Endodermal cell (in vitro differentiated cells): ENCODE measurements around the gene ANKS1B. TPM values are rescaled to one million over a fixed set of nuclear protein-coding genes. Genes with fewer than 3 reads are reported as not detected.

Experiments used
- DNase-seq: peaks from one replicate; pipeline ENCODE4 v3.0.0-alpha.2; 2017
- H3K27ac ChIP-seq: 2 replicates; pipeline ENCODE4 v1.5.1; 2013; ENCODE audit warnings: mild to moderate bottlenecking, low read depth, low read length, moderate library complexity
- H3K27me3 ChIP-seq: 2 replicates; pipeline ENCODE4 v1.6.1; 2013; ENCODE audit warnings: mild to moderate bottlenecking, low read length, moderate library complexity; ENCODE audit not compliant: insufficient read depth, control insufficient read depth, poor library complexity, severe bottlenecking
- H3K36me3 ChIP-seq: 2 replicates; pipeline ENCODE4 v1.7.0; 2013; ENCODE audit warnings: mild to moderate bottlenecking, low read length, moderate library complexity; ENCODE audit not compliant: control insufficient read depth, insufficient read depth
- H3K4me1 ChIP-seq: one replicate; pipeline ENCODE4 v1.7.0; 2013; ENCODE audit warnings: low read length; ENCODE audit not compliant: control insufficient read depth, insufficient read depth
- H3K4me3 ChIP-seq: 2 replicates; pipeline ENCODE4 v1.5.1; 2013; ENCODE audit warnings: mild to moderate bottlenecking, low read length, moderate library complexity
- H3K9ac ChIP-seq: 2 replicates; pipeline ENCODE4 v1.6.1; 2013; ENCODE audit warnings: mild to moderate bottlenecking, low read length, moderate library complexity; ENCODE audit not compliant: poor library complexity, severe bottlenecking; ENCODE audit errors: extremely low read depth
- H3K9me3 ChIP-seq: 2 replicates; pipeline ENCODE4 v1.6.1; 2013; ENCODE audit warnings: mild to moderate bottlenecking, low read length, moderate library complexity; ENCODE audit not compliant: control insufficient read depth
- H3K27ac Mint-ChIP-seq: 2 replicates; pipeline ENCODE4 v1.8.0; 2020; ENCODE audit warnings: mixed read lengths
- H3K27me3 Mint-ChIP-seq: 2 replicates; pipeline ENCODE4 v1.8.0; 2021; ENCODE audit warnings: mild to moderate bottlenecking, mixed read lengths; ENCODE audit not compliant: insufficient read depth
- H3K36me3 Mint-ChIP-seq: 2 replicates; pipeline ENCODE4 v1.8.0; 2020; ENCODE audit warnings: low read depth, mixed read lengths
- H3K4me1 Mint-ChIP-seq: 2 replicates; pipeline ENCODE4 v1.8.0; 2020; ENCODE audit warnings: mixed read lengths
- H3K4me3 Mint-ChIP-seq: 2 replicates; pipeline ENCODE4 v1.8.0; 2020; ENCODE audit warnings: mild to moderate bottlenecking, moderate library complexity, mixed read lengths
- H3K9me3 Mint-ChIP-seq: 2 replicates; pipeline ENCODE4 v1.8.0; 2020; ENCODE audit warnings: mild to moderate bottlenecking, mixed read lengths
- CTCF ChIP-seq: fragments of 200-600 bp; sonication (generic); conservative IDR thresholded peaks from 2 replicates; pipeline ENCODE4 v1.5.0; 2021; ENCODE audit warnings: antibody characterized with exemption, mild to moderate bottlenecking
- WGBS, 2 experiments: methylation state at CpG; one replicate each; pipeline versions ENCODE4 v1.1.5 to v1.1.7; 2013; ENCODE audit warnings: missing lambda C conversion rate in 2 of 2, mixed read lengths in 1 of 2; ENCODE audit not compliant: insufficient coverage in 1 of 2, insufficient read length in 1 of 2; 5-methylcytosine and 5-hydroxymethylcytosine counted together
- total RNA-seq, 2 donors: library from RNA; stranded (reverse); fragmentation: NEBNext Ultra II Directional in 1 of 2; extraction: Animal tissue kit (Norgen Biotek cat#: 25700) in 1 of 2; gene quantifications; 2 replicates in 1 of 2; 3 replicates in 1 of 2; pipeline ENCODE4 v1.2.1, GENCODE V29; 2021

Gene ANKS1B
- total RNA-seq, 2 donors from 2014 or later, result 28.5 to 65.8 TPM

- H3K27ac Mint-ChIP-seq, result no peak overlapping the region
- DNase-seq, result no peak
These were observed 456.3 kb downstream of the ANKS1B start for GRCh38 chr12:99528478-99528877.

GRCh38 chr12:99523853-99524252, 460.9 kb downstream of the ANKS1B start:
- no peak for DNase-seq
- Histone ChIP-seq H3K27ac (no peak overlapping the region), H3K4me1 (peaks cover 4% of the 10 kb centered on the region), H3K4me3 (no peak overlapping the region), H3K9me3 (no peaks in the 10 kb centered on the region), H3K36me3 (no peaks in the 10 kb centered on the region), H3K9ac (no peak overlapping the region), H3K27me3 (no peaks in the 10 kb centered on the region)
- no peaks in the 10 kb centered on the region for H3K36me3 Mint-ChIP-seq
- H3K4me1 Mint-ChIP-seq, result peaks cover 7% of the 10 kb centered on the region
- 90 to 92% methylated on average over 2 of the region's 2 CpGs for WGBS, 2 experiments
- TF ChIP-seq CTCF, result no peak
- no peak overlapping the region for H3K27ac Mint-ChIP-seq
- no peaks in the 10 kb centered on the region for H3K27me3 Mint-ChIP-seq
- no peak overlapping the region for H3K4me3 Mint-ChIP-seq
- no peaks in the 10 kb centered on the region for H3K9me3 Mint-ChIP-seq

More at GRCh38 chr12:99528478-99528877, 456.3 kb downstream of the ANKS1B start:
- no peak for TF ChIP-seq CTCF
- H3K4me3 ChIP-seq, result no peak overlapping the region
- no peak overlapping the region for H3K4me3 Mint-ChIP-seq
- H3K27me3 Mint-ChIP-seq, result no peaks in the 10 kb centered on the region
- no peak overlapping the region for H3K9ac ChIP-seq
- no peaks in the 10 kb centered on the region for H3K9me3 Mint-ChIP-seq
- H3K4me1 ChIP-seq, result no peaks in the 10 kb centered on the region
- H3K36me3 ChIP-seq, result no peaks in the 10 kb centered on the region
- H3K9me3 ChIP-seq, result peaks cover 4% of the 10 kb centered on the region
- no peaks in the 10 kb centered on the region for H3K36me3 Mint-ChIP-seq
- no peaks in the 10 kb centered on the region for H3K4me1 Mint-ChIP-seq
- no peaks in the 10 kb centered on the region for H3K27me3 ChIP-seq
- no peak overlapping the region for H3K27ac ChIP-seq

- no CpG with 5 or more reads among the region's 2 CpGs for WGBS, 2 experiments
- H3K4me3 ChIP-seq, result no peak overlapping the region
- H3K9ac ChIP-seq, result no peak overlapping the region
- H3K36me3 Mint-ChIP-seq, result no peaks in the 10 kb centered on the region
- H3K27me3 Mint-ChIP-seq, result no peaks in the 10 kb centered on the region
- H3K27ac ChIP-seq, result no peak overlapping the region
- TF ChIP-seq CTCF, result no peak
- peaks cover 4% of the 10 kb centered on the region for H3K4me1 ChIP-seq
- H3K4me1 Mint-ChIP-seq, result peaks cover 7% of the 10 kb centered on the region
- no peak overlapping the region for H3K27ac Mint-ChIP-seq
- H3K9me3 Mint-ChIP-seq, result no peaks in the 10 kb centered on the region
- H3K36me3 ChIP-seq, result no peaks in the 10 kb centered on the region
- no peak for DNase-seq
- no peaks in the 10 kb centered on the region for H3K27me3 ChIP-seq
- no peak overlapping the region for H3K4me3 Mint-ChIP-seq
- H3K9me3 ChIP-seq, result peaks cover 7% of the 10 kb centered on the region
These were observed 462.3 kb downstream of the ANKS1B start for GRCh38 chr12:99522456-99522855.
